Left forelimb (tissue), 1 donor: ENCODE measurements around the gene MAP3K20.

Experiments
- DNase-seq: peaks from one replicate; pipeline ENCODE4 v3.0.0-alpha.2; 2018; ENCODE audit warnings: low spot score

The MAP3K20 gene

GRCh38 chr2:173051463-173052215 is 24.0 kb upstream of the MAP3K20 start:
- no peak for DNase-seq

- no peak for DNase-seq
Measured at GRCh38 chr2:173053043-173053699, 22.5 kb upstream of the MAP3K20 start.

- no peak for DNase-seq
Measured at GRCh38 chr2:173054466-173054865, 21.2 kb upstream of the MAP3K20 start.

GRCh38 chr2:173056705-173057364 is 18.8 kb upstream of the MAP3K20 start:
- DNase-seq = no peak

- no peak for DNase-seq
Measured at GRCh38 chr2:173058097-173058496, 17.5 kb upstream of the MAP3K20 start.

GRCh38 chr2:173058673-173059072 is 17.0 kb upstream of the MAP3K20 start:
- no peak for DNase-seq

GRCh38 chr2:173059292-173059691 is 16.4 kb upstream of the MAP3K20 start:
- DNase-seq = no peak

GRCh38 chr2:173059971-173060461 is 15.6 kb upstream of the MAP3K20 start:
- DNase-seq = no peak

GRCh38 chr2:173062801-173063200 is 12.8 kb upstream of the MAP3K20 start:
- no peak for DNase-seq

- DNase-seq = no peak
Measured at GRCh38 chr2:173064151-173064805, 11.4 kb upstream of the MAP3K20 start.

- DNase-seq = no peak
Measured at GRCh38 chr2:173066887-173067676, 8.6 kb upstream of the MAP3K20 start.

- DNase-seq = no peak
Measured at GRCh38 chr2:173075056-173075780, 428 bp upstream of the MAP3K20 start.

- no peak for DNase-seq
Measured at GRCh38 chr2:173076581-173077345, 1.1 kb downstream of the MAP3K20 start.

- DNase-seq = no peak
Measured at GRCh38 chr2:173077506-173078177, 2.0 kb downstream of the MAP3K20 start.

GRCh38 chr2:173079141-173079540 is 3.5 kb downstream of the MAP3K20 start:
- DNase-seq = no peak

GRCh38 chr2:173079973-173080860 is 4.6 kb downstream of the MAP3K20 start:
- DNase-seq = no peak

GRCh38 chr2:173086518-173087213 is 11.0 kb downstream of the MAP3K20 start:
- no peak for DNase-seq

GRCh38 chr2:173087214-173087581 is 11.6 kb downstream of the MAP3K20 start:
- no peak for DNase-seq
